ENCODE data around the gene ABCA2. TPM values are rescaled to one million over a fixed set of nuclear protein-coding genes. Genes with fewer than 3 reads are reported as not detected.

Gene ABCA2
- total RNA-seq, 1 experiment from 2014 or later = 114 TPM

- CTCF ChIA-PET = no interaction called here
- RAD21 ChIA-PET (ENCODE audit: low non-redundant PET in 1 of 2, low total read pairs in 2 of 2, uncharacterized antibody in 2 of 2, unreplicated experiment in 2 of 2) = no interaction called here
- BruUV-seq (replicated peaks) = no TSS peak
- Histone ChIP-seq H3K9me2 (ENCODE audit: insufficient read depth) (no peaks in the 10 kb centered on the region), H2AFZ (ENCODE audit: low read depth, low read length, poor library complexity, severe bottlenecking) (no peak overlapping the region), H3K9ac (ENCODE audit: low read length) (no peak overlapping the region), H3K79me2 (ENCODE audit: insufficient read depth, low read length) (no peaks in the 10 kb centered on the region), H3K4me1 (ENCODE audit: control insufficient read depth in 1 of 2, insufficient read depth in 2 of 2, low read length in 2 of 2) (no peaks in the 10 kb centered on the region), H3K4me3 (replicated peaks in 1 of 2; ENCODE audit: low read depth in 1 of 2, low read length in 2 of 2) (no peak overlapping the region), H4K20me1 (ENCODE audit: insufficient read depth) (no peaks in the 10 kb centered on the region), H3K27me3 (ENCODE audit: insufficient read depth, low read length) (no peaks in the 10 kb centered on the region), H3K4me2 (ENCODE audit: low read length) (no peak overlapping the region), H3K9me3 (ENCODE audit: control insufficient read depth in 1 of 2, insufficient read depth in 1 of 2, low read depth in 1 of 2, low read length in 2 of 2) (no peaks in the 10 kb centered on the region), H3K27ac (ENCODE audit: low read depth, low read length) (no peak overlapping the region), H3K36me3 (ENCODE audit: control insufficient read depth in 1 of 2, insufficient read depth in 2 of 2, low read length in 2 of 2) (peaks cover 19 to 34% of the 10 kb centered on the region in 2 experiments; a peak in 3 of 4 replicates)
- TF ChIP-seq YY1 (IDR thresholded peaks at IDR 0.05; ENCODE audit: extremely low read depth, insufficient replicate concordance, low read depth, low read length) = no peak
- no peak for TF ChIP-seq SP1 (IDR thresholded peaks at IDR 0.05; ENCODE audit: low read depth)
- TF ChIP-seq REST (IDR thresholded peaks at IDR 0.05; ENCODE audit: low read depth) = no peak
- no peak for TF ChIP-seq EZH2 (IDR thresholded peaks at IDR 0.05)
- no peak for TF ChIP-seq MAX (IDR thresholded peaks at IDR 0.05)
- TF ChIP-seq ZFX (IDR thresholded peaks at IDR 0.05) = no peak
- DNase-seq (ENCODE audit: low read depth, low spot score) (no peak), ATAC-seq (no peak)
- intact Hi-C loops (cut with micrococcal nuclease) = no loop called here
- POLR2A ChIA-PET = no interaction called here
Measured at GRCh38 chr9:137015540-137015930, 12.5 kb downstream of the ABCA2 start.

Data from HCT116 (cell line).